Measurements from ENCODE around the gene LPAR3.

LPAR3 gene

GRCh38 chr1:84810343-84810742 lies 82.7 kb downstream of the LPAR3 start:
- TF ChIP-seq SPI1 (IDR thresholded peaks at IDR 0.05; ENCODE audit: low read depth, low read length) = no peak
- no peak for TF ChIP-seq TAF1 (IDR thresholded peaks at IDR 0.05; ENCODE audit: low read depth, low read length)
- no peak for TF ChIP-seq POU2F2 (IDR thresholded peaks at IDR 0.05; ENCODE audit: low read depth, low read length)
- TF ChIP-seq POLR2AphosphoS5 (IDR thresholded peaks at IDR 0.05; ENCODE audit: low read depth, low read length) = no peak
- no peak for TF ChIP-seq POLR2A (IDR thresholded peaks at IDR 0.05; ENCODE audit: low read depth, low read length)
- no peak for TF ChIP-seq PAX5 (IDR thresholded peaks at IDR 0.05; ENCODE audit: insufficient read depth, low read length, severe bottlenecking)
- DNase-seq (ENCODE audit: insufficient read length, low spot score) (no peak), FAIRE-seq (no peak)

- no peak for DNase-seq (ENCODE audit: insufficient read length, low spot score)
- FAIRE-seq = no peak
- TF ChIP-seq PAX5 (IDR thresholded peaks at IDR 0.05; ENCODE audit: insufficient read depth, low read length, severe bottlenecking) (no peak), TAF1 (IDR thresholded peaks at IDR 0.05; ENCODE audit: low read depth, low read length) (no peak), SPI1 (IDR thresholded peaks at IDR 0.05; ENCODE audit: low read depth, low read length) (no peak), POLR2AphosphoS5 (IDR thresholded peaks at IDR 0.05; ENCODE audit: low read depth, low read length) (no peak), POU2F2 (IDR thresholded peaks at IDR 0.05; ENCODE audit: low read depth, low read length) (no peak), POLR2A (IDR thresholded peaks at IDR 0.05; ENCODE audit: low read depth, low read length) (no peak)
Observed at GRCh38 chr1:84809023-84809422, 84.0 kb downstream of the LPAR3 start.

GRCh38 chr1:84803604-84804003 lies 89.4 kb downstream of the LPAR3 start:
- no peak for TF ChIP-seq POLR2A (IDR thresholded peaks at IDR 0.05; ENCODE audit: low read depth, low read length)
- FAIRE-seq = no peak
- DNase-seq (ENCODE audit: insufficient read length, low spot score) = no peak

GRCh38 chr1:84802567-84803232 lies 90.3 kb downstream of the LPAR3 start:
- TF ChIP-seq POLR2AphosphoS5 (IDR thresholded peaks at IDR 0.05; ENCODE audit: low read depth, low read length) (no peak), SPI1 (IDR thresholded peaks at IDR 0.05; ENCODE audit: low read depth, low read length) (no peak), PAX5 (IDR thresholded peaks at IDR 0.05; ENCODE audit: insufficient read depth, low read length, severe bottlenecking) (no peak), TAF1 (IDR thresholded peaks at IDR 0.05; ENCODE audit: low read depth, low read length) (no peak), POU2F2 (IDR thresholded peaks at IDR 0.05; ENCODE audit: low read depth, low read length) (no peak), POLR2A (IDR thresholded peaks at IDR 0.05; ENCODE audit: low read depth, low read length) (no peak)
- DNase-seq (ENCODE audit: insufficient read length, low spot score) (no peak), FAIRE-seq (no peak)

- FAIRE-seq (no peak), DNase-seq (ENCODE audit: insufficient read length, low spot score) (no peak)
- TF ChIP-seq PAX5 (IDR thresholded peaks at IDR 0.05; ENCODE audit: insufficient read depth, low read length, severe bottlenecking) (no peak), SPI1 (IDR thresholded peaks at IDR 0.05; ENCODE audit: low read depth, low read length) (peak; percentile 81)
Observed at GRCh38 chr1:84800090-84801073, 92.6 kb downstream of the LPAR3 start.

GRCh38 chr1:84797603-84798002 lies 95.4 kb downstream of the LPAR3 start:
- no peak for FAIRE-seq
- DNase-seq (ENCODE audit: insufficient read length, low spot score) = no peak
- TF ChIP-seq PAX5 (IDR thresholded peaks at IDR 0.05; ENCODE audit: insufficient read depth, low read length, severe bottlenecking) (no peak), POU2F2 (IDR thresholded peaks at IDR 0.05; ENCODE audit: low read depth, low read length) (no peak), TAF1 (IDR thresholded peaks at IDR 0.05; ENCODE audit: low read depth, low read length) (no peak), POLR2AphosphoS5 (IDR thresholded peaks at IDR 0.05; ENCODE audit: low read depth, low read length) (no peak)

- no peak for DNase-seq (ENCODE audit: insufficient read length, low spot score)
- no peak for FAIRE-seq
- no peak for TF ChIP-seq POLR2A (IDR thresholded peaks at IDR 0.05; ENCODE audit: low read depth, low read length)
Observed at GRCh38 chr1:84795966-84796600, 96.9 kb downstream of the LPAR3 start.

- FAIRE-seq (no peak), DNase-seq (ENCODE audit: insufficient read length, low spot score) (no peak)
- TF ChIP-seq POLR2A (IDR thresholded peaks at IDR 0.05; ENCODE audit: low read depth, low read length) (no peak), POU2F2 (IDR thresholded peaks at IDR 0.05; ENCODE audit: low read depth, low read length) (no peak), PAX5 (IDR thresholded peaks at IDR 0.05; ENCODE audit: insufficient read depth, low read length, severe bottlenecking) (no peak), TAF1 (IDR thresholded peaks at IDR 0.05; ENCODE audit: low read depth, low read length) (no peak), POLR2AphosphoS5 (IDR thresholded peaks at IDR 0.05; ENCODE audit: low read depth, low read length) (no peak), SPI1 (IDR thresholded peaks at IDR 0.05; ENCODE audit: low read depth, low read length) (no peak)
Observed at GRCh38 chr1:84795213-84795612, 97.8 kb downstream of the LPAR3 start.

GRCh38 chr1:84792421-84792820 lies 100.6 kb downstream of the LPAR3 start:
- no peak for FAIRE-seq

GRCh38 chr1:84789014-84789413 lies 104.0 kb downstream of the LPAR3 start:
- no peak for TF ChIP-seq POU2F2 (IDR thresholded peaks at IDR 0.05; ENCODE audit: low read depth, low read length)
- no peak for TF ChIP-seq PAX5 (IDR thresholded peaks at IDR 0.05; ENCODE audit: insufficient read depth, low read length, severe bottlenecking)
- no peak for TF ChIP-seq TAF1 (IDR thresholded peaks at IDR 0.05; ENCODE audit: low read depth, low read length)
- no peak for TF ChIP-seq POLR2A (IDR thresholded peaks at IDR 0.05; ENCODE audit: low read depth, low read length)
- no peak for TF ChIP-seq POLR2AphosphoS5 (IDR thresholded peaks at IDR 0.05; ENCODE audit: low read depth, low read length)
- FAIRE-seq (no peak), DNase-seq (ENCODE audit: insufficient read length, low spot score) (no peak)

More at GRCh38 chr1:84792421-84792820, 100.6 kb downstream of the LPAR3 start:
- no peak for TF ChIP-seq PAX5 (IDR thresholded peaks at IDR 0.05; ENCODE audit: insufficient read depth, low read length, severe bottlenecking)
- no peak for DNase-seq (ENCODE audit: insufficient read length, low spot score)

Data from GM12891 (cell line).